GM21423 (cell line): ENCODE measurements around the gene WDR38.

Experiments used
- ATAC-seq: cut with Tn5 transposase; IDR thresholded peaks from one replicate; pipeline ENCODE4 v1.9.1; 2021; ENCODE audit warnings: mild to moderate bottlenecking, moderate library complexity; ENCODE audit not compliant: unreplicated experiment

Gene WDR38

DNA sequence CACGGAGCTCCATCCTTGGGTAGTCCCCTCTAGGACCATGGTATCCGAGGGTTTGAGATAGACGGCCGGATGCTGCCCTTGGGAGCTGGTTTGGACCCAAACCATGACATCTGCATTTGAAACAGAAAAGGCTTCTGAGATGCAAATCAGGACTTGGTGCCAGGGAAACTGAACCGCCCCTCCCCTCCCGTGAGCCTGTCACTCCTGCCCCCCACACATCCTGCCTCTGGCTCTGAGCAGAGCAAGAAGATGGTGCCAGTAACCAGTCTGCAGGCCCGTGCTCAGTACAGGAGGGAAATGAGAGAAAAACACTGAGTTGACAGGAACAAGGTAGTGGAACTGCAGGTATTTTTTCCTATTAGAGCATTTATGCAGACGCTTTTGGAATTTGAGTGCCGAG lies 27.2 kb downstream of the WDR38 start:
- ATAC-seq = no peak

DNA sequence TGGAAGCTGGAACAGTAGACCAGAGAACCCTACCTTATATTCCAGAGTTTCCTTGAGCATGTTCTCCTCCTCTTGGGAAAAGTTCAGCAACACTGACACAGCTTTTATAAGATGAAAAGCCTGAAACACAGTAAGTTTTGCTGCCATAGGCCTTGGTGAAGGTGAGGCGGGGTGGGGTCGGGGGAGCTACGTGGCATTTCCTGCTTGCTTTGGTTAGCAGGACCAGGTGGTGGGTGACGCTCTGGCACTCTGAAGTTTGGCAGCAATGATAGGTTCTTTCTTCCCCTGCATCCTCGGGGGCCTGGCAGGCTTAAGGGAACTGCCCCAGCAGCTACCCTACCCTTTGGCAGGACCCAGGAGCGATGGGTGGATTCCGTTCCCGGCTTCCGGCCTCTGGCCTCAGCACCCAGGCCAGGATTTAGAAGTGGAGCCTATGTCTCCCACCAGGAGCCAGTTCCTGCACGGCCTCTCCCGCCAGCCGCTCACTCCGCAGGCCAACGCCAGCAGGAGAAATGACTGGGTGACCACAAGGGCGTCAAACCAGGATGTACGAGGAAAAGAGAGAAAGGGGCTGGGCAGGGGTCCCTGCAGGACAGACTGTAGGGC lies 28.0 kb downstream of the WDR38 start:
- no peak for ATAC-seq

DNA sequence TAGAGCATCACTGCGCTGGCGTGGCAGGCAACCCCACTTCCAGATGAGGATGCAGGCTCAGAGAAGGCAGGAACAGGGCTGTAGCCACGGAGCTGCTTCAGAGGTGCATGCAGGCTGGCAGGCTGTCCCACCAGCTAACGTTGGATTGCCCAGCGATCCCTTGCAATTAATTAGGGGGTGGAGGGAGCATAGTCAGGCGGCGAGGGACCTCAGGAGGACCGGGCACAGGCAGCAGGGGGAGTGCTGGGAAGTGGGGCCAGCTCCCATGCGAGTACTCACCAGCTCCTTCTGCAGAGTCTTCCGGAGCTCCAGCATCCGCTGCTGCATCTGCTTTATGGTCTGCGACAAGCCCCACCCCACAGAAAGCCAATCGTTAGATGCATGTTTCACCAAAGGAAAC lies 29.0 kb downstream of the WDR38 start:
- no peak for ATAC-seq

DNA sequence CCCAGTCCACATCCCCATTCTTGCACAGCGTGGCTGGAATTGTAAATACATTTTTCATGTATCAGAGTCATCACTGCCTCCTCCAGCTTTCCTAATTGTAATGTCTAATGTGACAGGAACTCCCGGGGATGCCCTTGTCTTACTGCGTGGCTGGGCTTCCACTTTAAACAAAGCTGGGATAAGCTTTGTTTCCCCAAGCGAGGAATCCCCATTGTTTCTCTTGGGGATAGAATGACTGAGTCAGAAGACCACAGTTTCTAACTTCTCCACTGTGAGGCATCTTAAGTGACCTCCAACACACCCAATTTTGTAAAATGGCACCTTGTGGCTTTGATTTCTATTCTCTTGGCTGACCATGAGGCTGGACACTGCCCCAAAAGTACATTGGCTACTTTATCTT lies 31.1 kb downstream of the WDR38 start:
- ATAC-seq = no peak

DNA sequence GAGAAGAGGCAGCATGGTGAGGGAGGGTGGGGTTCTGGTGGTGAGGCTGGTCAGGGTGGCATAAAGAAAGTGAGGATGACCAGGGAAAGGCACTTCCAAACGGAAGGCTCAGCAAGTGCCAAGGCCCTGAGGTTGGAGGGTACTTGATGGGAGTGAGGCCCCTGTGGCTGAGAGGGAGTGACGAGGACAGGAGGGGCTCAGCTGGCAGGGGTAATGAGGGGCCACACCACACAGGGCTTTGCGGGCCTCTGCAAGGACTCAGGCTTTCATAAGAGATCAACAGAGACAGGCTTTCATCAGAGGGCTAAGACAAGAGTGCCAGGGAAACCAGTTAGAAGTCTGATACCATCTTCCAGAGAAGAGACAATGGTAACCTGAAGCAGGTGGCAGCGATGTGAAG lies 32.3 kb downstream of the WDR38 start:
- no peak for ATAC-seq

DNA sequence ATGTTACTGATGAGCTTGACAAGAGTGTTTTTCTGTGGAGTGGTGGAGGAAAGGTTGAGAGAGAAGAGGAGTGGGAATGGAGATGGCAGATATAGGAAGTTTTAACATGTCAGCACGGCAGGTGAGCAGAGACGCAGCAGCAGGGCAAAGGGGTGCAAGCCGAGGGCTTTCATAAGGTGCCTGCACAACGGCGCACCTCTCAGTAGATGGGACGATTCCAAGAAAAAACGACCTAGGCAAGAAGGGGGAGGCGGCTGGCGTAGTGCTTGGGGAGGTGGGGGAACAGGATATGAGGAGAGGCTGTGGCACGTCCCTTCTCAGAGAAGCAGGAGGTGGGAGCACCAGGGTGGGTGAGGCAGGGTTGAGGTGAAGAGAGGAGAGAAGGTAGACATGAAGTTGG lies 33.2 kb downstream of the WDR38 start:
- ATAC-seq = no peak

DNA sequence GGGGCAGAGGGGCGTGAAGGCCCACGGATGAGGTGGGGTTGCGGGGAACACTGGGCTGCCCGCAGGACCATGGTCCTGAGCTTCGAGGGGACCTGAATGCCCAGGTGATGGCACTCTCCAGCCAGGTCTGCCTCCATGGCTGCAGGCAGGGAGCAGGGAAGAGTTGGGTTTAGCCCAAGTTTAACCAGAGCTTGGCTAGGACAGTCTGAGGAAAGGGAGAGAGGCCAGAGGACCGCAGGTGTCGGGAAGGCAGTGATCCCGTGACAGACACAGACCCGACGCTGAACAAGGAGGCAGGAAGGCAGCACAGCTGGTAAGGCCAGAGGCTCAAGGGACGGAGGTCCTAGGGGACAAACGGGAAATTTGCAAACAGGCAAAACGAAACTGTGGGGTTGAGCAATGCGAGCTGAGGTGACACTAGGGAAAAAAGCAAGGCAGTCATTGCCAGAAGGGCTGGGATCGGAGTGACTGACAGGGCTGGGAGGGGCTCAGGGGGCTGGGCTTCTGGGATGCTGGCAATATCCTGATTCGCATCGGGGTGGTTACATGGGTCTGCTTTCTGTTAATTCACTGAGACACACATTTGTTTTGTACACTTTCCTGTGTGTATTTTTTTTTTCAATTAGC lies 33.7 kb downstream of the WDR38 start:
- no peak for ATAC-seq

DNA sequence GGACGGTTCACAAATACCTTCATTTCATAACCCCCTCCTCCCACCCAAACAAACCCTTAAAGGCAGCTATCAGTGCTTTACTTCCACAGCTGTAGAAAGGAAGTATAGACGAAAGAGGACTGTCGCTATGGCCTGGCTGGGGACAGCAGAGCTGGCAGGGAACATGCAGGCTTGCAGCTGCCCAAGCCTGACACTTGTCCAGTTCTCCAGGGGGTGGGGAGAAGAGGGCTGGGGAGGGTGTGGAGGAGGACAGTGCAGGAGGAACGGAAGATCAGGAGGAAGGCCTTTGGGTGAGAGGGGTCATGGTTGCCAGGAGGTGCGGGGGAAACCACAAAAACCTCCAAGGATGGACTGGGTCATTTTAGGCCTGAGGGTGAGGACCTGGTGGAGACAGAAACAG lies 34.6 kb downstream of the WDR38 start:
- no peak for ATAC-seq

DNA sequence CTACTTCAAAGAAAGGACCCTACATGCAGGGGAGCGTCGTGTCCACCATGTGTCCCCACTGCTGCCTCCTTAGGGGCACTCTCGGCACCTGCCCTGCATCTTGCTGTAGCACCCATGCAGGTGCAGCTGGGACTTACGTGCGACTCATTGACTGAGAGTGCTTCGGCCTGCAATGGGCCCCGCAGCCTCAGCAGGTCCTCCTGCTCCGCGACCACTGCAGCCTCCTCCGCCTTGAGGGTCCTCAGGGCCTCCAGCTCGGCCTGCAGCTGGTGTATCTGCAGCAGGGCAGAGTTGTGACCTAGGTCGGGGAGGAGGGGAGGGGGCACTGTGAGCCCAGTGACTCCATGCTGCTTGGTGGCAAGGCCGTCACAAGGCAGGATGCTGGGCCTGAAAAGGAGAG lies 35.7 kb downstream of the WDR38 start:
- no peak for ATAC-seq

DNA sequence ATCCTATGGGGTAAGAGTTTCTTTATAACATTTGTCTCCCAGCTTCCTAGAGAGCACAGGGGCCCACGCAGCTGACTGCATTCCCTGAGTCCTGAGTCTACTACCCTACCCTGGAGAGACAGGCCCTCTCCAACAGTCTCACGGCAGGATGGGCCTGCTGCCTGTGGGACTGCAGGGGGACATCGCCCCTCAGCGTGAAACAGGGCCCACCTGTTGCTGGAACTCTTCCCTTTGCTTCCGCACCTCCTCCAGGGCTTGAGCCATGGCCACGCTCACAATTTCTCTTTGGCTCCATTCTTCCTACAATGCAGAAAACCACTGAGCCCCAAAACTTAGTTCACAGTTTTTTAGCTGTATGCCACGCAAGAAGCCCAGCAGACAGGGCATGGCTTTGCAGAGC lies 36.9 kb downstream of the WDR38 start:
- no peak for ATAC-seq

DNA sequence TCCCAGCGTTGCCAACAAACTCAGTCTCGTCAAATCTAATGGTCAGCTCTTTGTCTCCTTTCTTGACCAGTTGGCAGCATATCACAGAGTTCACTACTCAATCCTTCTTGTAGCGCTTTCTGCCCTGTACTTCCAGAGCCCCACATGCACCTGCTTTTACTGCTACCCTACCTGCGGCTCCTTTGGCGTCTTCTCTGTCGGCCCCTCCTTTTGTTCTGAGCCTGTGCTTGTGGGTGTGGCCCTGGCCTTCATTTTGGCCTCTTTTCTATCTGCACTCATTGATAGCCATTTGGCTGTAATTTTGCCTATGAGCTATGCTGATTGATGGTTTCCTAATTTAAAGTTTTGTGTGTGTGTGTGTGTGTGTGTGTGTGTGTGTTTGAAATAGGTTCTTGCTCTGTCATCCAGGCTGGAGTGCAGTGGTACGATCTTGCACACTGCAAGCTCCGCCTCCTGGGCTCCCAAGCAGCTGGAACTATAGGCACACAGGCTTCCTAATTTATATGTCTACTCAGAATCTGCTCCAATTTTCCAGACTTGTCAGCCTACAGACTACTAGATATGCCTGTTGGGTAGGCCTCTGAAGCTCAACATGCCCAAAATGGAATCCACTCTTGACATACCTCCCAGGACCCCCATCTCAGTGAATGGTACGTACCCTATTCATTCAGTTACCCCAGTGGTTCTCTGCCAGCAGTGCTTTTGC lies 40.9 kb downstream of the WDR38 start:
- no peak for ATAC-seq

DNA sequence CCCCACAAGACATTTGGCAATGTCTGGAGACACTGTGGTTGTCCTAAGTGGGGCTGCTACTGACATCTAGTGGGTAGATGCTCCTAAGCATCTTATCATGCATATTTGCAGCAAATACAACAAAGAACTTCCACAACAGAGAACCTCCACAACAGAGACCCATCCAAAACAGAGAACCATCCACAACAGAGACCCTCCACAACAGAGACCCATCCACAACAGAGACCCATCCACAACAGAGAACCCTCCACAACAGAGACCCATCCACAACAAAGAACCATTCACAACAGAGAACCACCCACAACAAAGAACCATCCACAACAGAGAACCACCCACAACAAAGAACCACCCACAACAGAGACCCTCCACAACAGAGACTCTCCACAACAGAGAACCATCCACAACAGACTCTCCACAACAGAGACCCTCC lies 41.5 kb downstream of the WDR38 start:
- ATAC-seq = no peak

DNA sequence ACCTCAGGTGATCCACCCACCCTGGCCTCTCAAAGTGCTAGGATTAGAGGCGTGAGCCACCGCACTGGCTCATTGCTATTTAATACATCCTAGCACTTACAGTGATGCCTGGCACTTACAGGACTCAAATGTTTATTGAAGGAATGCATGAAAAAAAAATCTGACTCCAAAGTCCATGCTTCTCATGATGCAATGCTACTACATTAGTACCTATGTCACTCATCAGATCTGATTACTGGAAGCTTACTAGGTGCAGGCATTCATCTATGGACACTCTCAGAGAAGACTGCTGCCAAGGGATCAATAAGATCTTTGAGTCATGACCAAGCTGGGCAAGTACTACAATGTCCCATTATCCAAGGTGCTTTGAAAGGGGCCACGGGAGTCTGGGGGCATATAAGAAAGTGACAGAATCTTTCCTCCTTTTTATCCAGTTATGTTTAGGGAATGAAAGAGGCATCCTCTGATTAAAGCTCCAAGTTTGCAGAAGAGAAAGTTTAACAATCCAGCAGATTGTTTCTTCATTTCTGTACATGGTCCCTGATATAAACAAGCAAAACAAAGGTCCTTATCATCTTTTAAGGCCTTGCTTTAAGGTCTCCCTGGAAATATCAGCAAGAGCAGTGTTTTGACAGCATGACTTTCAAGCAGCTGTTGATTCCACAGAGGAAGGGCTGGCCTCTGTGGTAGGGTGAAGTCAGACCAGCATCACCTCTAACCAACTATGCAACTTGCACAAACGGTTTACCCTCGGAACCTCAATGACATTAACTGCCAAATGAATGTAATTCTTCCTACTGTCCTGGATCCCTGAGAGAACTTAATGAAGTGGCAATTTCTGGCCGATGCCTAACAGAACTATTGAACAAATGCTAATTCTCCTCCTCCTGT lies 44.6 kb downstream of the WDR38 start:
- ATAC-seq = no peak

DNA sequence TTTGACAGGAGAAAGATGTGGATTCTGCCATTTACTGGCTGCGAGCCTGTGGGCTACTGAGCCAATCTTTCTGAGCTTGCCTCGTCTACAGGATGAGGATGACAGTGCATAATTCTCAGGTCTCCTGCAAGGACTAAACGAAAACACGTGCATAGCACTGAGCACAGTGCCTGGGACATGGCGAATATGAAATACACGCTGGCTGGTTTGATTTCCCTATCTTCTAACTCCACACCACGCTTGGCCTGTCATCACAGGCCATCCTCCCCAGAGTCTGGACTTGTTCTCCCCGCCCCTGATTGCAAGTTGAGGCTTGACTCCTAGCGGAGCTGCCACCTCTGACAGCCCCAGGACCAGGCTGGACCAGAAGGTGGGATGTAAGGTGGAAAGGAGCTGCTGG lies 46.6 kb downstream of the WDR38 start:
- ATAC-seq = no peak

DNA sequence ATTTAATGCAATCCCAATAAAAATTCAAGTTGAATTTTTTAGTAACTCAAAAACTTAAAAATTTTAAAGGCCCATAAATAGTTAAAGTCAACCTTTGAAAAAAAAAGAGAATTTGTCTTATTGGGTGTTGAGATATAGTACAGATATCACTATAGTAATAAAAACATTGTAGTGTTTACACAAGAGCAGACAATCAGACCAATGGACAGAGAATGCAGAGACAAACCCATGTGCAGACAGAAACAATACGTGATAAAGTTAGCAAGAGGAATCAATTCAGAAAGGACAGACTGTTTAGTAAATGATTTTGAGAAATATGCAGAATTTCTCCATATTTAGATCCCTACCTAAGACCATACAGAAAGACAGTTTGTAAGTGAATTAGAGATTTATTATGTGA lies 53.7 kb downstream of the WDR38 start:
- ATAC-seq = no peak
